ENCODE data around the gene HRH2.
A peak's percentile ranks its signal among the peaks of the same experiment; 100 is the strongest.
"Not testable (repeated sequence)": the region's sequence is repeated elsewhere in the genome, so short reads cannot be mapped to it uniquely, and the experiment has no call there.

HRH2 gene

GRCh38 chr5:175657593-175658271, at the start of gene HRH2:
HRH2 (plus strand) TSS chr5:175658071; CDS start chr5:175683234, 25,163 bp downstream.
- DNase-seq (ENCODE audit: low spot score), result peak; percentile 73

- no peak for DNase-seq (ENCODE audit: low spot score)
These were observed 48.3 kb upstream of the HRH2 start for GRCh38 chr5:175609526-175609925.

- DNase-seq (ENCODE audit: low spot score), result no peak
These were observed 47.5 kb upstream of the HRH2 start for GRCh38 chr5:175610381-175610780.

- no peak for DNase-seq (ENCODE audit: low spot score)
These were observed 47.0 kb upstream of the HRH2 start for GRCh38 chr5:175610898-175611297.

- DNase-seq (ENCODE audit: low spot score), result no peak
These were observed 43.6 kb upstream of the HRH2 start for GRCh38 chr5:175614223-175614815.

GRCh38 chr5:175614861-175615260, 43.0 kb upstream of the HRH2 start:
- no peak for DNase-seq (ENCODE audit: low spot score)

GRCh38 chr5:175616083-175616482, 41.8 kb upstream of the HRH2 start:
- no peak for DNase-seq (ENCODE audit: low spot score)

- not testable (repeated sequence) for DNase-seq (ENCODE audit: low spot score)
These were observed 41.3 kb upstream of the HRH2 start for GRCh38 chr5:175616527-175616926.

GRCh38 chr5:175617447-175617846, 40.4 kb upstream of the HRH2 start:
- DNase-seq (ENCODE audit: low spot score), result peak; percentile 62

- no peak for DNase-seq (ENCODE audit: low spot score)
These were observed 37.3 kb upstream of the HRH2 start for GRCh38 chr5:175620527-175620926.

GRCh38 chr5:175621971-175622370, 35.9 kb upstream of the HRH2 start:
- DNase-seq (ENCODE audit: low spot score), result no peak

GRCh38 chr5:175623088-175623487, 34.8 kb upstream of the HRH2 start:
- DNase-seq (ENCODE audit: low spot score), result no peak

- no peak for DNase-seq (ENCODE audit: low spot score)
These were observed 33.6 kb upstream of the HRH2 start for GRCh38 chr5:175624316-175624715.

GRCh38 chr5:175627005-175627404, 30.9 kb upstream of the HRH2 start:
- no peak for DNase-seq (ENCODE audit: low spot score)

- DNase-seq (ENCODE audit: low spot score), result no peak
These were observed 30.1 kb upstream of the HRH2 start for GRCh38 chr5:175627739-175628138.

- DNase-seq (ENCODE audit: low spot score), result no peak
These were observed 29.2 kb upstream of the HRH2 start for GRCh38 chr5:175628668-175629067.

- DNase-seq (ENCODE audit: low spot score), result no peak
These were observed 28.6 kb upstream of the HRH2 start for GRCh38 chr5:175629261-175629660.

GRCh38 chr5:175629793-175630192, 28.1 kb upstream of the HRH2 start:
- DNase-seq (ENCODE audit: low spot score), result no peak

- DNase-seq (ENCODE audit: low spot score), result no peak
These were observed 21.9 kb upstream of the HRH2 start for GRCh38 chr5:175635854-175636584.

GRCh38 chr5:175638305-175638704, 19.6 kb upstream of the HRH2 start:
- peak; percentile 47 for DNase-seq (ENCODE audit: low spot score)

- no peak for DNase-seq (ENCODE audit: low spot score)
These were observed 17.6 kb upstream of the HRH2 start for GRCh38 chr5:175640106-175640775.

- no peak for DNase-seq (ENCODE audit: low spot score)
These were observed 14.9 kb upstream of the HRH2 start for GRCh38 chr5:175642998-175643397.

- no peak for DNase-seq (ENCODE audit: low spot score)
These were observed 11.6 kb upstream of the HRH2 start for GRCh38 chr5:175646251-175646650.
